MCF 10A (cell line): ENCODE measurements around the gene PTTG2. TPM values are rescaled to one million over a fixed set of nuclear protein-coding genes. Genes with fewer than 3 reads are reported as not detected.

ENCODE experiments used
- BruUV-seq: library from RNA; stranded (reverse); fragments of 400-500 nt; replicated peaks from 2 replicates; lab custom pipeline; 2021; lab: Mats Ljungman, UMichigan
- CTCF ChIA-PET: fragments of 300-600 bp; sonication (Branson Sonifier 250); formaldehyde crosslinking; extraction: SDS; loops from one replicate; lab custom pipeline; 2021; ENCODE audit warnings: antibody characterized with exemption, inconsistent platforms; lab: Yijun Ruan, JAX
- POLR2A ChIA-PET: fragments of 300-600, 350-650 bp; sonication (Branson Sonifier 250); formaldehyde crosslinking; extraction: SDS; loops from one replicate; lab custom pipeline; 2020; ENCODE audit warnings: antibody characterized with exemption, inconsistent platforms; lab: Yijun Ruan, JAX
- DNase-seq: peaks from one replicate; pipeline ENCODE4 v3.0.0-alpha.2; 2018; ENCODE audit not compliant: unreplicated experiment
- H3K27ac Mint-ChIP-seq: one replicate; pipeline ENCODE4 v1.8.0; 2022; ENCODE audit warnings: mild to moderate bottlenecking, low read depth, mixed read lengths; ENCODE audit not compliant: unreplicated experiment
- H3K27me3 Mint-ChIP-seq: one replicate; pipeline ENCODE4 v1.8.0; 2022; ENCODE audit warnings: mixed read lengths; ENCODE audit not compliant: insufficient read depth, unreplicated experiment
- H3K36me3 Mint-ChIP-seq: one replicate; pipeline ENCODE4 v1.8.0; 2022; ENCODE audit warnings: mild to moderate bottlenecking, moderate library complexity, mixed read lengths; ENCODE audit not compliant: insufficient read depth, unreplicated experiment
- H3K4me1 Mint-ChIP-seq: one replicate; pipeline ENCODE4 v1.8.0; 2022; ENCODE audit warnings: mixed read lengths; ENCODE audit not compliant: insufficient read depth, unreplicated experiment
- H3K4me3 Mint-ChIP-seq: one replicate; pipeline ENCODE4 v1.8.0; 2022; ENCODE audit warnings: mild to moderate bottlenecking, moderate library complexity, mixed read lengths; ENCODE audit not compliant: unreplicated experiment
- H3K9me3 Mint-ChIP-seq: one replicate; pipeline ENCODE4 v1.8.0; 2022; ENCODE audit warnings: mixed read lengths; ENCODE audit not compliant: unreplicated experiment
- intact Hi-C: fragments of 100-400 bp; cut with micrococcal nuclease; formaldehyde crosslinking; loops from 2 replicates; pipeline ENCODE4 v1.14.1; 2022
- total RNA-seq: library from RNA; stranded (reverse); gene quantifications from 2 replicates; pipeline ENCODE4 v1.2.3, GENCODE V29; 2022
- TF ChIP-seq, protein P1 (sequence below): fragments of 200-600 bp; IDR thresholded peaks from one replicate; pipeline ENCODE4 v1.8.0; 2022; ENCODE audit warnings: antibody characterized with exemption, mild to moderate bottlenecking; ENCODE audit not compliant: unreplicated experiment

PTTG2 gene
- total RNA-seq, 1 experiment from 2014 or later: not detected

DNA sequence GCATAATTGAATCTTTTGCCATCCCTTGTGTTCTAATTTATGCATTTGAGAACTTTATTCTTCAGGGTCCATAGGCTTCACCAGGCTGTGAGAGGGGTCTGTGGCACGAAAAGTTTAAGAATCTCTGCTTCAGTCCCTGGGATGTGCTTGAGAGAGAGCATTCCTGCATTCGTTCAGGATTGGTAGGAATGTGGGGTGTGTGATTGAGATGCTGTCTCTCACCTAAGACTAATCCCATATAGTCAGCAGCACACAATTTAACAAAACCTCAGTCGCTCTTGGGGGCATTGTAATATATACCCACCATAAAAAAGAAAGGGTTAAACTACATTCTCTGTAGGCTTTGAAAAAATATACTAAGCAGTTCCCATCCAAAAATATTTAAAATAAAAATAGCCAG lies 41.7 kb downstream of the PTTG2 start:
- H3K27me3 Mint-ChIP-seq: no peaks in the 10 kb centered on the region
- BruUV-seq: no TSS peak
- no peak overlapping the region for H3K27ac Mint-ChIP-seq
- H3K9me3 Mint-ChIP-seq: no peaks in the 10 kb centered on the region
- H3K4me3 Mint-ChIP-seq: no peak overlapping the region
- CTCF ChIA-PET: interaction anchor here (0.9 kb wide), 1 partner anchor 198 kb away, joined by 3 read pairs; no protein-coding TSS in a partner anchor
- intact Hi-C loops: no loop called here
- POLR2A ChIA-PET: no interaction called here
- DNase-seq: no peak
- H3K36me3 Mint-ChIP-seq: no peaks in the 10 kb centered on the region
- peaks cover 8% of the 10 kb centered on the region for H3K4me1 Mint-ChIP-seq
- TF ChIP-seq, protein P1, sequence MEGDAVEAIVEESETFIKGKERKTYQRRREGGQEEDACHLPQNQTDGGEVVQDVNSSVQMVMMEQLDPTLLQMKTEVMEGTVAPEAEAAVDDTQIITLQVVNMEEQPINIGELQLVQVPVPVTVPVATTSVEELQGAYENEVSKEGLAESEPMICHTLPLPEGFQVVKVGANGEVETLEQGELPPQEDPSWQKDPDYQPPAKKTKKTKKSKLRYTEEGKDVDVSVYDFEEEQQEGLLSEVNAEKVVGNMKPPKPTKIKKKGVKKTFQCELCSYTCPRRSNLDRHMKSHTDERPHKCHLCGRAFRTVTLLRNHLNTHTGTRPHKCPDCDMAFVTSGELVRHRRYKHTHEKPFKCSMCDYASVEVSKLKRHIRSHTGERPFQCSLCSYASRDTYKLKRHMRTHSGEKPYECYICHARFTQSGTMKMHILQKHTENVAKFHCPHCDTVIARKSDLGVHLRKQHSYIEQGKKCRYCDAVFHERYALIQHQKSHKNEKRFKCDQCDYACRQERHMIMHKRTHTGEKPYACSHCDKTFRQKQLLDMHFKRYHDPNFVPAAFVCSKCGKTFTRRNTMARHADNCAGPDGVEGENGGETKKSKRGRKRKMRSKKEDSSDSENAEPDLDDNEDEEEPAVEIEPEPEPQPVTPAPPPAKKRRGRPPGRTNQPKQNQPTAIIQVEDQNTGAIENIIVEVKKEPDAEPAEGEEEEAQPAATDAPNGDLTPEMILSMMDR: no peak

DNA sequence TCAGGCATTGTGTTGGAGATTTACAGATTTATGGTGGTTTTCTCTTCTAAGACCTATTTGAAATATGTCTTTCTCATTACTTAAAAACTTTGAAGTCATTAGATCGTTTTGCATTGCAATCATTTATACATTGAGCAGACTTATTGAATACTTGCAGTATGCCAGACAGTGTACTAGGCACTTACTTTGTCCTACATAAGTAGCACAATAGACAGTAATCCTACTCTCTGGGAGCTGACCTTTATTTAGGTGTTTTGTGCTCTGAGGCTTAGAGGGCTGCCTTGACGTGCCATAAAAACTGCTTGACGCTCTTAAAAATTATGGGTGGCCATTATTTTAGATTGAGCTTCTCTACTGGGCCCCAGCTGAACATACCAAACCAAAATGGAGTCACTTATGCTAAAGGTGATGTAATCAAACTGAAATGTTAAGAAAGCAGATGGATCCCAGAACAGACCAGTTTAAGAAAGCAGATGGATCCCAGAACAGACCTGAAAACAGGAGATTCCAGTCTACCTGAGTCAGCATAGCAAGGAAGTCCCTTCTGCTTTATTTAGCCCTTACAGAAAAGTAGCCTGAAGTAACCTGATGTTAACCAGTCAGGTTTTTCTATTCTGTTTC lies 42.4 kb downstream of the PTTG2 start:
- no peak overlapping the region for H3K27ac Mint-ChIP-seq
- POLR2A ChIA-PET: interaction anchor here (1.0 kb wide), 1 partner anchor 21 kb away, joined by 4 read pairs; no protein-coding TSS in a partner anchor
- no TSS peak for BruUV-seq
- intact Hi-C loops: no loop called here
- no peaks in the 10 kb centered on the region for H3K9me3 Mint-ChIP-seq
- H3K4me1 Mint-ChIP-seq: peaks cover 8% of the 10 kb centered on the region
- no peak overlapping the region for H3K4me3 Mint-ChIP-seq
- TF ChIP-seq, protein P1: no peak
- no peak for DNase-seq
- peaks cover 4% of the 10 kb centered on the region for H3K36me3 Mint-ChIP-seq
- CTCF ChIA-PET: interaction anchor here (0.9 kb wide), 1 partner anchor 199 kb away, joined by 3 read pairs; no protein-coding TSS in a partner anchor
- no peaks in the 10 kb centered on the region for H3K27me3 Mint-ChIP-seq

DNA sequence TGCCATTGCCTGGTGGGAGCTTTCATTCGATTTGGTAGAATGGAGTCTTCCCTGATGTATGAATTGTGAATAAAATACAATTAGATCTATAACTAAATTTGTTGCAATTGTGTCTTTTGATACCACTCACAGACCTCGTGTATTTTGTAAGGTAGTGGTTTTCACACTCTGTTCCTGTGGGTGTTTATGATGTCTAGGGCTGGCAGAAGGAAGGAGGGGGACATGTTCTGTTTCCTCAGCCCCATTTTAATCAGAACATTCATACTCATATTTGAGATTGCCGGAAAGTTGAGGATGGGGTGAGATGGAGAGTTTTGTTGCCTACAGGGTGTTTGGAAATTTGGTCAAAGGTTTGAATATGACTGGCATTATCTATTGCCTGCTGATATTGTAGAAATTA lies 42.9 kb downstream of the PTTG2 start:
- POLR2A ChIA-PET: interaction anchor here (0.8 to 1.0 kb wide), 2 partner anchors 22 to 28 kb away, joined by 3 to 4 read pairs; no protein-coding TSS in a partner anchor
- Mint-ChIP-seq H3K36me3 (peaks cover 6% of the 10 kb centered on the region), H3K4me3 (no peak overlapping the region), H3K4me1 (peaks cover 8% of the 10 kb centered on the region), H3K9me3 (no peaks in the 10 kb centered on the region), H3K27me3 (no peaks in the 10 kb centered on the region), H3K27ac (no peak overlapping the region)
- DNase-seq: no peak
- CTCF ChIA-PET: interaction anchor here (0.7 to 1.0 kb wide), 2 partner anchors 195 to 199 kb away, joined by 3 read pairs; no protein-coding TSS in a partner anchor
- TF ChIP-seq, protein P1: no peak
- BruUV-seq: no TSS peak
- intact Hi-C loops: no loop called here

DNA sequence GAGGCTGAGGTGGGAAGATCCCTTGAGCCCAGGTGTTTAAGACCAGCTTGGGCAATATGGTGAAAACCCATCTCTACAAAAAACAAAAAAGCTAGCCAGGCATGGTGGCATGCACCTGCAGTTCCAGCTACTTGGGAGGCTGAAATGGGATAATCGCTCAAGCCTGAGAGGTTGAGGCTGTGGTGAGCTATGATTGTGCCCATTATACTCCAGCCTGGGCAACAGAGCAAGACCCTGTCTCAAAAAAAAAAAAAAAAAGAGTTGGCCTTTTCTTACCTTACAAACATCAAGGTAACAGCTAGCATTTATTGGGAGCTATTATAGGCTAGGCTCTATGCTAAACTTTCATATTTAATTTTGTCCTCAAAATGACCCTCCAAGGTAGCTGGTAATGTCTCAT lies 43.4 kb downstream of the PTTG2 start:
- TF ChIP-seq, protein P1: no peak

More for the DNA sequence above, 43.4 kb downstream of the PTTG2 start:
- Mint-ChIP-seq H3K36me3 (peaks cover 6% of the 10 kb centered on the region), H3K4me1 (peaks cover 8% of the 10 kb centered on the region), H3K27ac (no peak overlapping the region), H3K27me3 (no peaks in the 10 kb centered on the region), H3K9me3 (no peaks in the 10 kb centered on the region), H3K4me3 (no peak overlapping the region)
- DNase-seq: no peak
- BruUV-seq: no TSS peak
- ChIA-PET CTCF (interaction anchor here (0.7 to 1.0 kb wide), 2 partner anchors 196 to 200 kb away, joined by 3 read pairs; no protein-coding TSS in a partner anchor), POLR2A (interaction anchor here (0.8 to 1.0 kb wide), 2 partner anchors 22 to 27 kb away, joined by 3 to 4 read pairs; no protein-coding TSS in a partner anchor)
- intact Hi-C loops: no loop called here
